HCT116 (cell line): ENCODE measurements around the gene NT5DC3. TPM values are rescaled to one million over a fixed set of nuclear protein-coding genes. Genes with fewer than 3 reads are reported as not detected.

Experiments used
- ATAC-seq: fragments of 200-7000 bp; cut with Tn5 transposase; 2 replicates; pipeline ENCODE4 v1.9.1; 2020; ENCODE audit warnings: mild to moderate bottlenecking, moderate library complexity
- BruUV-seq: library from RNA; stranded (reverse); fragments of 400-500 nt; replicated peaks from 2 replicates; lab custom pipeline; 2021; lab: Mats Ljungman, UMichigan
- CTCF ChIA-PET: fragments of 300-600 bp; sonication (Branson Sonifier 250); formaldehyde crosslinking; loops from one replicate; lab custom pipeline; 2021; ENCODE audit warnings: antibody characterized with exemption; lab: Charles Lee
- POLR2A ChIA-PET: fragments of 300-600, 350-600 bp; sonication (Branson Sonifier 250); formaldehyde crosslinking; loops from one replicate; lab custom pipeline; 2021; ENCODE audit warnings: antibody characterized with exemption; lab: Charles Lee
- RAD21 ChIA-PET, 2 experiments: fragments of 300-600 bp; sonication (Branson Sonifier 250); formaldehyde crosslinking; loops; one replicate each; lab custom pipeline; 2023; ENCODE audit warnings: low total read pairs in 2 of 2; ENCODE audit not compliant: uncharacterized antibody in 2 of 2, unreplicated experiment in 2 of 2, low non-redundant PET in 1 of 2; lab: Charles Lee
- DNase-seq: peaks from one replicate; pipeline ENCODE4 v3.0.0-alpha.2; 2010; ENCODE audit warnings: low read depth, low spot score
- H2AFZ ChIP-seq: fragments of 200-600 bp; shearing (Covaris generic), sonication (generic); 2 replicates; pipeline ENCODE4 v1.6.1; 2017; ENCODE audit warnings: low read depth, mixed run types, mixed read lengths, antibody characterized with exemption, low read length; ENCODE audit not compliant: poor library complexity, severe bottlenecking
- H3K27ac ChIP-seq: 2 replicates; pipeline ENCODE4 v1.5.1; 2012; ENCODE audit warnings: low read depth, low read length
- H3K27me3 ChIP-seq: fragments of 200-600 bp; sonication (generic); 2 replicates; pipeline ENCODE4 v1.6.1; 2016; ENCODE audit warnings: mixed run types, low read length, mixed read lengths; ENCODE audit not compliant: insufficient read depth
- H3K36me3 ChIP-seq, 2 experiments: fragments of 200-500 bp in 1 of 2; fragments of 200-600 bp in 1 of 2; sonication (Bioruptor generic) in 1 of 2; sonication (generic) in 1 of 2; 2 replicates each; pipeline versions ENCODE4 v1.5.1 to v1.6.1; 2014 to 2016; ENCODE audit warnings: low read length in 2 of 2, inconsistent platforms in 1 of 2, mixed read lengths in 1 of 2, mixed run types in 1 of 2; ENCODE audit not compliant: insufficient read depth in 2 of 2, control insufficient read depth in 1 of 2
- H3K4me1 ChIP-seq, 2 experiments: fragments of 200-600 bp in 1 of 2; sonication (generic) in 1 of 2; 2 replicates each; pipeline versions ENCODE4 v1.5.1 to v1.6.1; 2012 to 2017; ENCODE audit warnings: low read length in 2 of 2, inconsistent platforms in 1 of 2, mild to moderate bottlenecking in 1 of 2, mixed read lengths in 1 of 2, mixed run types in 1 of 2, moderate library complexity in 1 of 2; ENCODE audit not compliant: insufficient read depth in 2 of 2, control insufficient read depth in 1 of 2
- H3K4me2 ChIP-seq: fragments of 200-600 bp; sonication (generic); 2 replicates; pipeline ENCODE4 v1.6.1; 2017; ENCODE audit warnings: mixed run types, low read length, mixed read lengths
- H3K4me3 ChIP-seq, 2 experiments: fragments of 200-600 bp in 1 of 2; sonication (generic) in 1 of 2; replicated peaks in 1 of 2; 2 replicates each; pipeline ENCODE4 v1.5.1; 2011 to 2016; ENCODE audit warnings: low read length in 2 of 2, control low read depth in 1 of 2, low read depth in 1 of 2, mild to moderate bottlenecking in 1 of 2, mixed read lengths in 1 of 2, mixed run types in 1 of 2
- H3K79me2 ChIP-seq: fragments of 200-600 bp; sonication (generic); 2 replicates; pipeline ENCODE4 v1.6.1; 2017; ENCODE audit warnings: mild to moderate bottlenecking, mixed run types, low read length, moderate library complexity, mixed read lengths; ENCODE audit not compliant: insufficient read depth
- H3K9ac ChIP-seq: fragments of 200-600 bp; sonication (generic); 2 replicates; pipeline ENCODE4 v1.6.1; 2016; ENCODE audit warnings: low read length, mixed read lengths
- H3K9me2 ChIP-seq: fragments of 200-600 bp; sonication (generic), shearing (Covaris generic); 2 replicates; pipeline ENCODE4 v1.6.1; 2017; ENCODE audit warnings: mixed run types, mild to moderate bottlenecking, moderate library complexity; ENCODE audit not compliant: insufficient read depth
- H3K9me3 ChIP-seq, 2 experiments: fragments of 200-500 bp in 1 of 2; fragments of 200-600 bp in 1 of 2; sonication (Bioruptor generic) in 1 of 2; sonication (generic) in 1 of 2; 2 replicates each; pipeline ENCODE4 v1.6.1; 2014 to 2017; ENCODE audit warnings: low read length in 2 of 2, mixed read lengths in 2 of 2, inconsistent platforms in 1 of 2, low read depth in 1 of 2, mild to moderate bottlenecking in 1 of 2, mixed run types in 1 of 2, moderate library complexity in 1 of 2; ENCODE audit not compliant: control insufficient read depth in 1 of 2, insufficient read depth in 1 of 2
- H4K20me1 ChIP-seq: fragments of 200-600 bp; sonication (generic), shearing (Covaris generic); 2 replicates; pipeline ENCODE4 v1.6.1; 2017; ENCODE audit warnings: mixed run types, mild to moderate bottlenecking, moderate library complexity; ENCODE audit not compliant: insufficient read depth
- CBX3 ChIP-seq: IDR thresholded peaks from 2 replicates; pipeline ENCODE4 v1.6.1; 2012; ENCODE audit warnings: low read depth
- CEBPB ChIP-seq: IDR thresholded peaks from 2 replicates; pipeline ENCODE4 v1.6.1; 2012; ENCODE audit warnings: low read depth
- CTCF ChIP-seq, 3 experiments: fragments of 200-600 bp in 1 of 3; sonication (generic) in 1 of 3; IDR thresholded peaks in 2 of 3; conservative IDR thresholded peaks in 1 of 3; 2 replicates each; pipeline ENCODE4 v1.5.1; 2012 to 2017; ENCODE audit warnings: low read depth in 2 of 3, low read length in 2 of 3, antibody characterized with exemption in 1 of 3, borderline replicate concordance in 1 of 3, control low read depth in 1 of 3, mild to moderate bottlenecking in 1 of 3, mixed read lengths in 1 of 3, mixed run types in 1 of 3, moderate library complexity in 1 of 3; ENCODE audit not compliant: insufficient read depth in 1 of 3
- EZH2phosphoT487 ChIP-seq: fragments of 200-600 bp; IDR thresholded peaks from 2 replicates; pipeline ENCODE4 v1.6.1; 2018; ENCODE audit warnings: antibody characterized with exemption, borderline replicate concordance
- JUND ChIP-seq: IDR thresholded peaks from 2 replicates; pipeline ENCODE4 v1.6.1; 2012
- MAX ChIP-seq: IDR thresholded peaks from 2 replicates; pipeline ENCODE4 v1.6.1; 2012
- POLR2A ChIP-seq: IDR thresholded peaks from 2 replicates; pipeline ENCODE4 v1.7.0; 2011; ENCODE audit warnings: borderline replicate concordance; ENCODE audit not compliant: insufficient read depth, insufficient read length; ENCODE audit errors: extremely low read depth
- POLR2AphosphoS5 ChIP-seq: IDR thresholded peaks from 2 replicates; pipeline ENCODE4 v1.6.1; 2011; ENCODE audit warnings: mild to moderate bottlenecking, low read depth, low read length, moderate library complexity
- REST ChIP-seq: IDR thresholded peaks from 2 replicates; pipeline ENCODE4 v1.6.1; 2012; ENCODE audit warnings: low read depth
- SP1 ChIP-seq: IDR thresholded peaks from 2 replicates; pipeline ENCODE4 v1.6.1; 2012; ENCODE audit warnings: low read depth
- SRF ChIP-seq: IDR thresholded peaks from 2 replicates; pipeline ENCODE4 v1.6.1; 2012; ENCODE audit warnings: low read depth
- TCF7L2 ChIP-seq: IDR thresholded peaks from 2 replicates; pipeline ENCODE4 v1.7.0; 2011; ENCODE audit warnings: borderline replicate concordance, inconsistent platforms; ENCODE audit not compliant: insufficient read depth, insufficient read length; ENCODE audit errors: extremely low read depth
- ZFX ChIP-seq: fragments of 450-650 bp; IDR thresholded peaks from 2 replicates; pipeline ENCODE4 v1.6.1; 2017
- ZNF274 ChIP-seq: fragments of 200-500 bp; sonication (Bioruptor generic); IDR thresholded peaks from 2 replicates; pipeline ENCODE4 v1.6.1; 2014; ENCODE audit warnings: mild to moderate bottlenecking, low read depth, low read length, inconsistent platforms
- intact Hi-C: fragments of 100-400 bp; cut with micrococcal nuclease; formaldehyde crosslinking; loops from 2 replicates; pipeline ENCODE4 v1.10.0; 2022
- total RNA-seq: library from RNA; stranded (reverse); gene quantifications from one replicate; pipeline ENCODE4 v1.2.1, GENCODE V29; 2021; ENCODE audit not compliant: unreplicated experiment
- TF ChIP-seq, protein P1 (sequence below): IDR thresholded peaks from 2 replicates; pipeline ENCODE4 v1.6.1; 2012

The NT5DC3 gene
- total RNA-seq, 1 experiment from 2014 or later: 18.7 TPM

DNA sequence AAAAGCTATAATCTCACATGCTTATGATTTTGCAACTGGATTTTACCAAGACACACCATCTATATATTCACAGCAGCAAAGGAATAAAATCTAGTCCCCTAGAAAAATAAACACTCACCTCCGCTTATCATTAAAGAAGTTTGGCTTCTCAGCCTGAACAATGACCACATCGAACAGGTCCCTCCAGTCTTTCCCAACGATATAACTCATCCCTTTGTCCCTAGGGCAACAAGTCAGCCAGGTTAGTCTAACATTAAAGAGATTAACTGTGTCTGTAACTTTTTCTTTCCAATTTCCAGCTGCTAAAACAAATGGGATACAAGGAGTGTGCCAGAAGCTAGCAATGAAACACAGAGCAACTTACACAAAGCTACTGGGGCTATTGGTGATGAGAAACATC is 48.0 kb downstream of the NT5DC3 start:
- POLR2A ChIA-PET: no interaction called here
- H3K9me3 ChIP-seq: no peaks in the 10 kb centered on the region
- no peaks in the 10 kb centered on the region for H4K20me1 ChIP-seq
- no peak for DNase-seq
- no peak overlapping the region for H3K4me3 ChIP-seq
- H3K27me3 ChIP-seq: no peaks in the 10 kb centered on the region
- no peak for TF ChIP-seq JUND
- no peak for TF ChIP-seq ZFX
- TF ChIP-seq POLR2AphosphoS5: no peak
- no peak for TF ChIP-seq SP1
- no peak for TF ChIP-seq CBX3
- no peak for TF ChIP-seq REST
- TF ChIP-seq ZNF274: no peak
- TF ChIP-seq CEBPB: no peak
- no peak for TF ChIP-seq EZH2phosphoT487
- no peak for TF ChIP-seq POLR2A
- TF ChIP-seq CTCF (IDR thresholded peaks at IDR 0.05 in 2 of 3, conservative IDR thresholded peaks at IDR 0.05 in 1 of 3; ENCODE audit: borderline replicate concordance in 1 of 3, insufficient read depth in 1 of 3, low read depth in 2 of 3, low read length in 2 of 3): no peak
- no peak for TF ChIP-seq MAX
- TF ChIP-seq, protein P1, sequence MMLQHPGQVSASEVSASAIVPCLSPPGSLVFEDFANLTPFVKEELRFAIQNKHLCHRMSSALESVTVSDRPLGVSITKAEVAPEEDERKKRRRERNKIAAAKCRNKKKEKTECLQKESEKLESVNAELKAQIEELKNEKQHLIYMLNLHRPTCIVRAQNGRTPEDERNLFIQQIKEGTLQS: no peak
- no peak for TF ChIP-seq SRF
- TF ChIP-seq TCF7L2: no peak
- TF ChIP-seq, all 23 proteins: peak for 0
- Histone ChIP-seq H3K27ac (no peak overlapping the region), H3K36me3 (peaks cover 10 to 19% of the 10 kb centered on the region in 2 experiments), H3K9ac (no peak overlapping the region), H3K9me2 (no peaks in the 10 kb centered on the region), H3K4me2 (no peak overlapping the region), H3K4me1 (no peaks in the 10 kb centered on the region; a peak in 1 of 4 replicates), H2AFZ (no peak overlapping the region), H3K79me2 (no peaks in the 10 kb centered on the region)
- ChIA-PET RAD21 (no interaction called here), CTCF (no interaction called here)
- intact Hi-C loops: no loop called here
- BruUV-seq: no TSS peak
- ATAC-seq: no peak
